ENCODE results near the gene NAT8L.

The NAT8L gene

DNA sequence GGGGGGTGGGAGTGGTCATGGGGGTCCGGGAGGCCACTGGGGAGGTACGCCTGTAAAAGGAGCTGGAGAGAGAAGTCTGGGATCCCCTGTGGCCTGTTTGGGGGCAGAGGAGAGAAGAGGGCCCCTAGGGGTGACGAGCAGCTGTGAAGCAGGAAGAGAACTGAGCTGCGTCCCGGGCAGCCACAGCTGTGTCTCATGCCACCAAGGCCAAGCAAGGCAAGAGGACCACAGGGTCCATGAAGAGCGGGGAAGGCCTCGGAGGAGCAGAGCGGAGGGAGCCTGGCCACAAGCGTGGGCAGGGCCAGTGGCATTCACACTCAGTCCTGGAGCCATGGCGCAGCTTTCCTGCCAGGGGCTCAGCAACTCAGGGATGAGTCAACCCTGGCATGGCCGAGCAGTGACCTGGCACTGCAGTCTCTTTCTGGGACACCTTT is 13.6 kb upstream of the NAT8L start:
- no peak for DNase-seq (ENCODE audit: low read depth in 2 of 2)

DNA sequence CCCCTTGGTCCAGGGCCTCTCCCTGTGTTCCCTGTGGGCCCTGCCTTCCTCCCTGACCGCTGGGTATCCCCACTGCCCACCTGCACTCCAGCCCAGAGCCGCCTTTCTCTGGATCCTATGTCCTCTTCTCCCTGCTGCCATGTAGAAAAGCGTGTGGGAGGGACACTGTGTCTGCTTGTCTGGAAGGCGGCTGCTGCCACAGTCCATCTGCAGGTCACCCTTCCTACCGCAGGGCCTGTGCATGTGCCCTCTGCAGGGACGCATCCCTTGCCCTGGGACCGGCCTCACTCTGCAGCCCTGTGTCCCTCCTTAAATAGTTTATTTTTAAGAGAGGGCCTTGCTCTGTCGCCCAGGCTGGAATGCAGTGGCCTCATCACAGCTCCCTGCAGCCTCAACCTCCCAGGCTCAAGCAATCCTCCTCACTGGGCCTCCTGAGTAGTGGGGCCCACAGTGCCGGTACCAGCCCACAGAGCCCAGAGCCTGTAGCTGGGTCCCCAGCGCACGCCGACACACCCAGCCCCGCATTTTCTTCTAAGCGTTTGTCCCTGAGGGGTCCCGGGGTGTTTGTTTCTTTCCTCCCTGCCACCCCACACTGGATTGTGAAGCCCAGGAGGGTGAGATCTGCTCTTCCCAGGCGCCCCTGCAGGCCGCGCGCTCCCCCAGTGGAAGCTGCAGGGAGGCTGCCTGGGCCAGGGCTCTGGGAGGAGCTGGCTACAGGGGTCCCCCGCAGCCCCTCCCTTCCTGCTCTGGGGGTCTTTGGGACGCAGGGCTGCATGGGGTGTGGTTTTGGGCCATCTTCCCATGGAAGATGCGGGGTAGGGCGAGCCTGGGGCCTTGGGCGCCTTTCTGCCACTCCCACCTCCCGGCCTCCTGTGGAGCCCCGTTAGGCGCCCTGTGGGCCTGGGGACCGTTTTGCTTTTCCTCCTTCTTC is 12.8 kb upstream of the NAT8L start:
- DNase-seq (ENCODE audit: low read depth in 2 of 2): no peak

DNA sequence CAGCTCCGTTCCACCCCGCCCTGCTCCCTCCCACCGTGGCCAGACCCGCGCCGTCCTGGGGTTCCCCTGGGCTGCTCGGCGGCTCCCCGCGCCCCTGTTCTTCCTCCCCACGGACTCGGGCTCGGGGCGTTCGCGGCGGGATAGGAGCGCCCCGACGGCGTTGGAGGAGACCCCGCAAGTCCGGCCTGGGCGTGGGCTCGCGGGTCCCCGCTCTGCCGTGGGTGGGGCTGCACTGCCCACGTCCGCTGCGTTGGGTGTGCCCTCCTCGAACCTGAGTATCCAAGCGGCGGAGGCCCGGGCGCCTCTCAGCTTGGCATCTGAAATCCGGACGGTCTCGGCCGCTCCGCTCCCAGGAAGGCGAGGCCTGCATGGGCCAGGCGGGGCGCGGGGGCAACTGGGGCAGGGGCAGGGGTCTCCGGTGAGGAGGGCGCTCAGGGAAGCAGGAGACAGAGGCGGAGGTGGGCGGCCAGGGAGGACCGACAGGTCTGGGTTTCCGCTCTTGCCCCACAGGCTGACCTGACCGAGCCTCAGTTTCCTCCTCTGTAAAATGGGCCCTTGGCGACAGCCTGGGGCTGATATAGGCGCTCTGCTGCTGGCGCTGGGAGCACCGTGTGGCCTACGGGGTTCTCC is 12.0 kb upstream of the NAT8L start:
- DNase-seq (ENCODE audit: low read depth in 2 of 2): no peak

GRCh38 chr4:2047781-2048581 is 11.1 kb upstream of the NAT8L start:
- DNase-seq (ENCODE audit: low read depth in 2 of 2): no peak

DNA sequence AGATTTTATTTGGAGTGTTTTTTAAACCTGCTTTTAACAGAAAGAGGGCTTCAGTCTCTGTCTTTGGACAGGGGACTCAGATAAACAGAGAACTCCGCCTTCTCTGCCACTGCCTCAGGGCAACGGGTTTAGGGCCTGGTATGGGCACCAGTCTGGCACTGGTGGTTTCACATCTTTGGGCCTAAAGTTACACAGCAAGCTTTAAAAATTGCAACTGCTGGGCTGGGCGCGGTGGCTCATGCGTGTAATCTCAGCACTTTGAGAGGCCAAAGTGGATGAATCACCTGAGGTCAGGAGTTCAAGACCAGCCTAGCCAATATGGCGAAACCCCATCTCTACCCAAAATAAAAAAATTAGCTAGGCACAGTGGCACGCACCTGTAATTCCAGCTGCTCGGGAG is 10.3 kb upstream of the NAT8L start:
- no peak for DNase-seq (ENCODE audit: low read depth in 2 of 2)

DNA sequence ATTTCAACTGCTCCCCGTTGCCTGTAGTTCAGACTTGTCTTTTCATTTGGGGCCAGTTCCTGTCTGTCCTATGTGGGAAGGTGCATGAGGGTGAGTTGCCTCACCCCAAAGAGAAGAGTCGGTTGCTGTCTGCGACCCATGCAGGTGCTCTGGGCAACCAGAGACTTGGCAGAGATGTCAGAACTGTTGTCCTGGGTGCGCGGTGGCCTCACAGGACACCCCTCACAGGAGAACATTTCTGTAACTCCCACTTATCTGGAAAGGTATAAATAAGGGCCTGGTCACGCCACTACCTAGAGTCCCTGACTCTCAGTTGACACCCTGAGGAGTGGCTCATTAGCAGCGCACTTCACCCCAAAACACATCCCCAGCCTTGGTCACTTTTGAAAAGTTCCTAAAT is 9.7 kb upstream of the NAT8L start:
- DNase-seq (ENCODE audit: low read depth in 2 of 2): no peak

DNA sequence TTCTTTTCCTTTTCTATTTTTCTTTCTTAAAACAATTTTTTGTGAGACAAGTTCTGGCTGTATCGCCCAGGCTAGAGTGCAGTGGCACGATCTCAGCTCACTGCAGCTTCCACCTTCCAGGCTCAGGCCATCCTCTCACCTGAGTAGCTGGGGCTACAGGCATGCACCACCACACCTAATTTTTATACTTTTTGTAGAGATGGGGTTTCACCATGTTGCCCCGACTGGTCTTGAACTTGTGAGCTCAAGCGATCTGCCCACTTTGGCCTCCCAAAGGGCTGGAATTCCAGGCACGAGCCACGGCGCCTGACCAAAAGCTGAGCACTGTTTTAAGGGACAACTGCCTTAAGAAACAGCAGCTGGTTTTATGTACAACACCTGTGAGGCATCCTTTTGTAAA is 9.3 kb upstream of the NAT8L start:
- DNase-seq (ENCODE audit: low read depth in 2 of 2): no peak

DNA sequence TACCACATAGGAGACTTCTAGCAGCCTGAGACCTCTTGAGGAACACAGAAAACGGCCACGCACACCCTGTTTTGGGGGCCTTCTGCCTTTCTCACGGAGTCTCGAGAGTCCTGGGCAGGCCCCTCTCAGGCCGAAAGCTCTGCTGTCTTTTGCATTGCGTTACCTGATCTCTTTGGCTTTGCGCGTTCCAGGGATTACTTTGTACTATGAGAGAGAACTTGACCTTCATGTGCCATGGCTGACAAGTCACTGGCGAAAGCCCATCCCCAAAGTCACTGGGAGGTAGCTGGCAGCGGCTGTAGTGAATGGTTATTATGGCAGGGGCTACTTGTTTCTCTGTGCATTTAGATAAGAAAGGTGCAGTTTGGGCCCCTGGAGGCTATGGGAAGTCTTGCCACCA is 8.0 kb upstream of the NAT8L start:
- DNase-seq (ENCODE audit: low read depth in 2 of 2): no peak

- no peak for DNase-seq (ENCODE audit: low read depth in 2 of 2)
Observed at GRCh38 chr4:2054217-2054616, 4.9 kb upstream of the NAT8L start.

DNA sequence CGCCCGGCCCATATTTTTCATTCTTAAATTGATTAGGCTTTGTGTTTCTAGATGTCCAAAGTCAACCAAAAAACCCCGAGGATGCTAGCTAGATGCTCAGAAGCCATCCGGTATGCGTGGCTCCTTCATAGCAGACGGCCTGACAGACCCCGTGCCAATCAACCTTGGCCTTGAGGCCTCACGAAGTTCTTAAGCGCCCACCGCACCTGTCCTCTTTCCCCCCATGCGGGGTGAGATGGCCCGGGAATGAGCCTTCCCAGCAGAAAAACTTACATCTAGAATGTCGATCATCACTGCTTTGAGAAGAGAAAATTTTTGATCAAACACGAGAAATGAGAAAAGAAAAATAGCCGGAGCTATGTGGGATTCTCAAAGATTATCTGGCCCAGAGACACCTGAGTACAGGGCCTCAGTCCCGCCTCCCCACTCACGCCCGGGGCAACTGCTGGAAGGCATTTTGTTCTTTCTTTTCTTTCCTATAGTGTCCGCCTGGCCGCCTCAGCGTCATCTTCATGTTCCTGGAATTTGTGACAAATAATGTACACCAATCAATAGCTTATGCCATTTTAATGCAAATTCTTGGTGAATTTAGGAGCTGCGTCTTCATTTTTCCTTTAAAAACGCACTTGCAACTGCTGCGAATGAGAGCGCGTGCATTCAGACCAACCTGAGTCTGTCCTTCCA is 1.6 kb upstream of the NAT8L start:
- no peak for DNase-seq (ENCODE audit: low read depth in 2 of 2)

DNA sequence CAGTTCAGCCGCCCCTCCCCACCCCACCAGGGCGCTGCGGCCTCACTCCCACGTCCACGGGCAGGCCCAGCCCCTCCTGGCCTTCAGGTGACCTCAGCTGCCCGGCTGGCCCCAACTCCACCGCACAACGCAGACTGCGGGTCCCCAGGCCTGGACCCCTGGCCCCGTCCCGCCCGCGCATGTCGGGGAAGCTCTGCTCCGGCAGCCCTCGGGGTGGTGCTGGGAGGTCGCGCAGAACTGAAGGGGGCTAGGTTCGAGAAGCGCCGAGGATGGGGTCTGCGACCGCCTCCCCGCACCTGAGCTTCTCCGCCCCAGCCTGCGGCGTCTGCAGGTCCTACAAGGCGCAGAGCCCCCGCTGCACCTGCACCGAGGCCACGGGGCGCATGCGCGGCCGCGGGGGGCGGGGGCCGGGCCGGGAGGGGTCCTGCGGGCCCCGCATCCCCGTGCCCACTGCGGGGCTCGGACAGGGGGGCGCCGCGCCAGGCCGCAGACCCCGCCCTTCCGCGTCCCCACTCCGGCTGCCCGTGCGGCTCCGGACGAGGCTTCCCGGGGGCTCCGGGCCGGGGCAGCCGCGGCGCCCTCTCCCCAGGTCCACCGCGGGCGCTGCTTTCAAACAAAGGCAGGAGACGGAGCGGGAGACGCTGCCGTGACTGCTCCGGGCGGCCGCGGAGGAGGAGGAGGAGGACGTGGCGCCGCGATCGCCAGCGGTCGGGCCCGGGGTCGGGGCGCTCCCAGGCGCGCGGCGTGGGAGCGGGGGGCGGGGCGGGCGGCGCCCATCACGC is 672 bp upstream of the NAT8L start:
- DNase-seq (ENCODE audit: low read depth in 2 of 2): no peak

DNA sequence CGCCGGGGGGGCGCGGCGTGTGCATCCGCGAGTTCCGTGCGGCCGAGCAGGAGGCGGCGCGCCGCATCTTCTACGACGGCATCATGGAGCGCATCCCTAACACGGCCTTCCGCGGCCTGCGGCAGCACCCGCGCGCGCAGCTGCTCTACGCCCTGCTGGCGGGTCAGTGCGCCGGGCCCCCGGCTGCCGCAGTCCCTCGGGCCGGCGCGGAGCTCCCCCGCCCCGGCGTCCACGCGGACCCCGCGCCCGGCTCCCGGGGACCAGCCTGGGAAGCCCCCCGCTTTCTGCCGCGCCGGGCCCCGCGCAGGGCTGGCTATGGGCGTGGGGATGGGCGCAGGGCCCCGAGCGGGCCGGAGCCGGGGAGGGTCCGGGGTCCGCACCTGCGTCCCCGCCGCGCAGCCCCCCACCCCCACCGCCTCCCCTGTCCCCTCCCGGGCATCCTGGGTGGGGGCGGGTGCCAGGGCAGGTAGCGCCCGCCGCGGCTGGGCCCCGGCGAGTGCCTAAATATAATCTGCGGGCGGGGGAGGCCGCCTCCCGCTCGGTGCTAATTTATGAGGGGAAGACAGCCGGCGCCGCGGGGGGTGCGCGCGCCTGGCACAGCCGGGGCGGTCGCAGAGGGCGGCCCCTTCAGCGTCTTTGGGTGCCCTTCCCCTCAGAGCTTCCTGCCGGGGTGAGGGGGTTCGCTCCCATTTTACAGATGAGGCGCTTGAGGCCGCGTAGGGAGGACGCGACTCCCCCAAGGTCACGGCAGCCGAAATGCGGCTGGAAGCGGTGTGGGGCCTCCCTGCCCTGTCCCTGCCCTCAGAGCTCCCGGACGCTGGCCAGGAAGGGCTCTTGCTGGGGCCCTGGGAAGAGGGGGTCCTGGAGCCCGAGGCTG is 837 bp downstream of the NAT8L start:
- DNase-seq (ENCODE audit: low read depth in 2 of 2): no peak

DNA sequence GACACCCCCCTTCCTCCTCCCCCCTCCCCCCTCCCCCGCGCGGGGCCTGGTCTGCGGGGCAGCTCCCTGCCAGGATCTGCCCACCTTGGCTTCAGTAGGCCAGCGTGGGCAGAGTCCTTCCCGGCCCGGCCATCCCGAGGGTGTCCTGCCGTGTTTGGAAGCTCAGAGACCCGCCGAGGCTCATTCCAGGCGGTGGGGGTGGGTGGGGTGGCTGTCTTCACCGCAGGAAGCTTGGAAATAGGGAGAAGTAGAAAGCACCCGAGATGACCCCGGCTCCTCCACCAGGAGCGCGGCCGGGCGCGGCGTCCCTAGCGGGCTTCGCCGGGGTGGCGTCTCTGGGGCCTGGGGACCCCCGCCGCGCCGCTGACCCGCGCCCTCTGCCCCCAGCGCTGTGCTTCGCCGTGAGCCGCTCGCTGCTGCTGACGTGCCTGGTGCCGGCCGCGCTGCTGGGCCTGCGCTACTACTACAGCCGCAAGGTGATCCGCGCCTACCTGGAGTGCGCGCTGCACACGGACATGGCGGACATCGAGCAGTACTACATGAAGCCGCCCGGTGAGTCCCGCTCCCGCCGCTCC is 1.6 kb downstream of the NAT8L start:
- no peak for DNase-seq (ENCODE audit: low read depth in 2 of 2)

- no peak for DNase-seq (ENCODE audit: low read depth in 2 of 2)
Observed at GRCh38 chr4:2061186-2062131, 2.3 kb downstream of the NAT8L start.

GRCh38 chr4:2062168-2062807 is 3.2 kb downstream of the NAT8L start:
- no peak for DNase-seq (ENCODE audit: low read depth in 2 of 2)

GRCh38 chr4:2062808-2063524 is 3.8 kb downstream of the NAT8L start:
- DNase-seq (ENCODE audit: low read depth in 2 of 2): no peak

GRCh38 chr4:2063557-2064275 is 4.6 kb downstream of the NAT8L start:
- DNase-seq (ENCODE audit: low read depth in 2 of 2): no peak
